ACHN (cell line): ENCODE results near the gene MIF.
A peak's percentile ranks its signal among the peaks of the same experiment; 100 is the strongest.

Experiments
- DNase-seq: peaks from one replicate; pipeline ENCODE4 v3.0.0-alpha.2; 2015
- in situ Hi-C: cut with HindIII; loops from 2 replicates; pipeline ENCODE4 v1.10.0; 2017; ENCODE audit warnings: low sequenced_read_pairs, low pct_ligation_motif_present, low pct_unique_long_range_greater_than_20kb

Gene MIF

GRCh38 chr22:23868580-23868979 is 25.6 kb upstream of the MIF start:
- DNase-seq: no peak
- in situ Hi-C loops: no loop called here

GRCh38 chr22:23874871-23875270 is 19.3 kb upstream of the MIF start:
- no peak for DNase-seq
- in situ Hi-C loops: no loop called here

GRCh38 chr22:23875801-23876200 is 18.4 kb upstream of the MIF start:
- no peak for DNase-seq
- in situ Hi-C loops: no loop called here

GRCh38 chr22:23877566-23877965 is 16.6 kb upstream of the MIF start:
- in situ Hi-C loops: no loop called here

GRCh38 chr22:23878219-23878618 is 16.0 kb upstream of the MIF start:
- DNase-seq: no peak
- in situ Hi-C loops: no loop called here

More at GRCh38 chr22:23877566-23877965, 16.6 kb upstream of the MIF start:
- no peak for DNase-seq

GRCh38 chr22:23882370-23882769 is 11.8 kb upstream of the MIF start:
- in situ Hi-C loops: no loop called here
- DNase-seq: no peak

GRCh38 chr22:23883658-23884057 is 10.5 kb upstream of the MIF start:
- no peak for DNase-seq

GRCh38 chr22:23884140-23884539 is 10.0 kb upstream of the MIF start:
- in situ Hi-C loops: no loop called here

More at GRCh38 chr22:23883658-23884057, 10.5 kb upstream of the MIF start:
- in situ Hi-C loops: no loop called here

GRCh38 chr22:23888615-23889401 is 5.4 kb upstream of the MIF start:
- in situ Hi-C loops: no loop called here
- peak; percentile 21 for DNase-seq

More at GRCh38 chr22:23884140-23884539, 10.0 kb upstream of the MIF start:
- DNase-seq: no peak

- DNase-seq: no peak
- in situ Hi-C loops: no loop called here
Observed at GRCh38 chr22:23889620-23890019, 4.6 kb upstream of the MIF start.

- in situ Hi-C loops: no loop called here
- DNase-seq: no peak
Observed at GRCh38 chr22:23891726-23892125, 2.5 kb upstream of the MIF start.

GRCh38 chr22:23892130-23892529 is 2.1 kb upstream of the MIF start:
- DNase-seq: no peak
- in situ Hi-C loops: no loop called here

GRCh38 chr22:23892706-23893105 is 1.5 kb upstream of the MIF start:
- DNase-seq: no peak
- in situ Hi-C loops: no loop called here

GRCh38 chr22:23893121-23893944 is 850 bp upstream of the MIF start:
- DNase-seq: no peak
- in situ Hi-C loops: no loop called here

- DNase-seq: peak; percentile 81
- in situ Hi-C loops: no loop called here
Observed at GRCh38 chr22:23894710-23895598, 771 bp downstream of the MIF start.

- in situ Hi-C loops: no loop called here
- no peak for DNase-seq
Observed at GRCh38 chr22:23895599-23896144, 1.5 kb downstream of the MIF start.

GRCh38 chr22:23896166-23896522 is 2.0 kb downstream of the MIF start:
- no peak for DNase-seq
- in situ Hi-C loops: no loop called here

- in situ Hi-C loops: no loop called here
- no peak for DNase-seq
Observed at GRCh38 chr22:23896523-23897186, 2.5 kb downstream of the MIF start.
